Gastroesophageal sphincter (tissue), 4 donors: Measurements from ENCODE around the gene MT1B. TPM values are rescaled to one million over a fixed set of nuclear protein-coding genes. Genes with fewer than 3 reads are reported as not detected.

Source experiments
- ATAC-seq: fragments of 150-250 bp; one replicate; pipeline ENCODE4 v1.9.1; 2016; ENCODE audit warnings: mild to moderate bottlenecking, moderate library complexity
- H3K27ac ChIP-seq, 4 donors: fragments of 200-600 bp; sonication (generic) in 3 of 4; 1 replicate in 3 of 4; 2 replicates in 1 of 4; pipeline ENCODE4 v1.5.1; 2016 to 2019
- H3K27me3 ChIP-seq: fragments of 200-600 bp; sonication (generic); one replicate; pipeline ENCODE4 v1.5.1; 2019
- H3K36me3 ChIP-seq, 2 donors: fragments of 200-600 bp; sonication (generic); one replicate each; pipeline ENCODE4 v1.5.1; 2019; ENCODE audit warnings: control low read depth in 1 of 2
- H3K4me1 ChIP-seq, 3 donors: fragments of 200-600 bp; sonication (generic); 1 replicate in 2 of 3; 2 replicates in 1 of 3; pipeline ENCODE4 v1.5.1; 2016 to 2019; ENCODE audit warnings: control low read depth in 2 of 3
- H3K4me3 ChIP-seq, 2 donors: fragments of 200-600 bp; sonication (generic); one replicate each; pipeline ENCODE4 v1.5.1; 2019; ENCODE audit warnings: mild to moderate bottlenecking in 1 of 2, moderate library complexity in 1 of 2
- H3K9me3 ChIP-seq, 3 donors: fragments of 200-600 bp; sonication (generic); one replicate each; pipeline ENCODE4 v1.5.1; 2017 to 2019; ENCODE audit warnings: control low read depth in 2 of 3
- CTCF ChIP-seq, 4 experiments: fragments of 200-600 bp in 2 of 4; fragments of 450-650 bp in 2 of 4; sonication (generic) in 1 of 4; IDR thresholded peaks; one replicate each; pipeline ENCODE4 v1.5.1; 2017 to 2019; ENCODE audit warnings: antibody characterized with exemption in 4 of 4, mild to moderate bottlenecking in 2 of 4, moderate library complexity in 2 of 4
- EP300 ChIP-seq: sonication (generic); formaldehyde crosslinking; IDR thresholded peaks from one replicate; pipeline ENCODE4 v1.6.1; 2017; ENCODE audit warnings: antibody characterized with exemption, mild to moderate bottlenecking
- POLR2A ChIP-seq, 2 donors: fragments of 450-650 bp; IDR thresholded peaks; one replicate each; pipeline ENCODE4 v1.6.1; 2017; ENCODE audit warnings: antibody characterized with exemption in 2 of 2, mild to moderate bottlenecking in 2 of 2, moderate library complexity in 1 of 2
- POLR2AphosphoS5 ChIP-seq: sonication (generic); formaldehyde crosslinking; IDR thresholded peaks from one replicate; pipeline ENCODE4 v1.6.1; 2017; ENCODE audit warnings: antibody characterized with exemption
- WGBS, 2 donors: methylation state at CpG; one replicate each; pipeline ENCODE4 v1.1.5; 2018; ENCODE audit warnings: low coverage in 1 of 2; 5-methylcytosine and 5-hydroxymethylcytosine counted together
- total RNA-seq, 4 donors: library from RNA; depleted of rRNA; stranded (reverse); fragments of >200 nt; gene quantifications; one replicate each; pipeline ENCODE4 v1.1.0, GENCODE V29; 2016

The MT1B gene
- total RNA-seq, 4 donors from 2014 or later, result not detected

GRCh38 chr16:56690420-56691122 lies 38.9 kb downstream of the MT1B start:
- 80% methylated on average over 2 of the region's 4 CpGs; no CpG with 5 or more reads in 1 of the 2 donors for WGBS, 2 donors
- no peak for ATAC-seq
- TF ChIP-seq CTCF (IDR thresholded peaks at IDR 0.05) (no peak), POLR2AphosphoS5 (no peak), POLR2A (IDR thresholded peaks at IDR 0.05) (no peak), EP300 (no peak)

GRCh38 chr16:56691885-56692284 lies 40.2 kb downstream of the MT1B start:
- ATAC-seq, result no peak
- no peak overlapping the region for H3K27ac ChIP-seq
- peaks cover 0 to 2% (median 0%) of the 10 kb centered on the region in 3 donors for H3K9me3 ChIP-seq
- no peak overlapping the region for H3K4me3 ChIP-seq
- WGBS, 2 donors, result no CpG with 5 or more reads among the region's 4 CpGs
- H3K4me1 ChIP-seq, result no peaks in the 10 kb centered on the region
- H3K36me3 ChIP-seq, result no peaks in the 10 kb centered on the region
- no peak for TF ChIP-seq EP300
- TF ChIP-seq POLR2AphosphoS5, result no peak
- TF ChIP-seq POLR2A (IDR thresholded peaks at IDR 0.05), result no peak
- no peak for TF ChIP-seq CTCF (IDR thresholded peaks at IDR 0.05)
- H3K27me3 ChIP-seq, result no peaks in the 10 kb centered on the region

More at GRCh38 chr16:56690420-56691122, 38.9 kb downstream of the MT1B start:
- Histone ChIP-seq H3K4me1 (no peaks in the 10 kb centered on the region), H3K4me3 (no peak overlapping the region), H3K27ac (no peak overlapping the region), H3K9me3 (no peaks in the 10 kb centered on the region), H3K27me3 (no peaks in the 10 kb centered on the region), H3K36me3 (no peaks in the 10 kb centered on the region)

- no CpG with 5 or more reads among the region's 1 CpG for WGBS, 2 donors
- Histone ChIP-seq H3K9me3 (peaks cover 0 to 10% (median 0%) of the 10 kb centered on the region in 3 donors), H3K27me3 (no peaks in the 10 kb centered on the region), H3K27ac (no peak overlapping the region), H3K4me3 (no peak overlapping the region), H3K36me3 (no peaks in the 10 kb centered on the region), H3K4me1 (no peaks in the 10 kb centered on the region)
- no peak for ATAC-seq
- TF ChIP-seq POLR2A (IDR thresholded peaks at IDR 0.05), result no peak
- TF ChIP-seq CTCF (IDR thresholded peaks at IDR 0.05), result no peak
Measured at GRCh38 chr16:56695246-56695645, 43.6 kb downstream of the MT1B start.

GRCh38 chr16:56697456-56698155 lies 45.9 kb downstream of the MT1B start:
- Histone ChIP-seq H3K36me3 (no peaks in the 10 kb centered on the region), H3K9me3 (peaks cover 0 to 10% (median 0%) of the 10 kb centered on the region in 3 donors), H3K27me3 (no peaks in the 10 kb centered on the region), H3K4me1 (peaks cover 0 to 8% (median 0%) of the 10 kb centered on the region in 3 donors), H3K27ac (no peak overlapping the region), H3K4me3 (no peak overlapping the region)
- no peak for TF ChIP-seq POLR2A (IDR thresholded peaks at IDR 0.05)
- TF ChIP-seq POLR2AphosphoS5, result no peak
- TF ChIP-seq EP300, result no peak
- TF ChIP-seq CTCF (IDR thresholded peaks at IDR 0.05), result no peak
- 88 to 94% methylated on average over 3 to 5 of the region's 5 CpGs for WGBS, 2 donors
- ATAC-seq, result no peak
